ENCODE results near the gene CACNA1H.

Gene CACNA1H

GRCh38 chr16:1119766-1120576 lies 32.9 kb upstream of the CACNA1H start:
- H3K27ac ChIP-seq, result no peak overlapping the region
- H3K9me3 ChIP-seq, result no peaks in the 10 kb centered on the region
- H3K4me3 ChIP-seq (ENCODE audit: low read depth in 1 of 2, low read length in 1 of 2), result no peak overlapping the region
- H3K27me3 ChIP-seq, result peaks cover 7% of the 10 kb centered on the region
- no peaks in the 10 kb centered on the region for H3K4me1 ChIP-seq (ENCODE audit: control insufficient read depth in 1 of 2, insufficient read depth in 1 of 2, low read depth in 1 of 2, low read length in 1 of 2)
- no peaks in the 10 kb centered on the region for H3K36me3 ChIP-seq
- TF ChIP-seq CTCF (IDR thresholded peaks at IDR 0.05), result no peak

- H3K4me3 ChIP-seq (ENCODE audit: low read depth in 1 of 2, low read length in 1 of 2), result no peak overlapping the region
- H3K9me3 ChIP-seq, result no peaks in the 10 kb centered on the region
- peaks cover 10% of the 10 kb centered on the region for H3K27me3 ChIP-seq
- no peak for TF ChIP-seq CTCF (IDR thresholded peaks at IDR 0.05)
- no peaks in the 10 kb centered on the region for H3K4me1 ChIP-seq (ENCODE audit: control insufficient read depth in 1 of 2, insufficient read depth in 1 of 2, low read depth in 1 of 2, low read length in 1 of 2)
- H3K27ac ChIP-seq, result no peak overlapping the region
- H3K36me3 ChIP-seq, result no peaks in the 10 kb centered on the region
Measured at GRCh38 chr16:1120577-1120941, 32.3 kb upstream of the CACNA1H start.

- H3K27ac ChIP-seq, result no peak overlapping the region
- no peaks in the 10 kb centered on the region for H3K9me3 ChIP-seq
- no peaks in the 10 kb centered on the region for H3K4me1 ChIP-seq (ENCODE audit: control insufficient read depth in 1 of 2, insufficient read depth in 1 of 2, low read depth in 1 of 2, low read length in 1 of 2)
- no peaks in the 10 kb centered on the region for H3K36me3 ChIP-seq
- no peak overlapping the region for H3K4me3 ChIP-seq (ENCODE audit: low read depth in 1 of 2, low read length in 1 of 2)
- TF ChIP-seq CTCF (IDR thresholded peaks at IDR 0.05), result no peak
- H3K27me3 ChIP-seq, result peaks cover 14% of the 10 kb centered on the region
Measured at GRCh38 chr16:1121009-1121408, 31.9 kb upstream of the CACNA1H start.

GRCh38 chr16:1121601-1122397 lies 31.1 kb upstream of the CACNA1H start:
- peaks cover 18% of the 10 kb centered on the region for H3K27me3 ChIP-seq

GRCh38 chr16:1122398-1122765 lies 30.5 kb upstream of the CACNA1H start:
- Histone ChIP-seq H3K27ac (no peak overlapping the region), H3K36me3 (no peaks in the 10 kb centered on the region), H3K27me3 (peaks cover 18% of the 10 kb centered on the region), H3K4me3 (ENCODE audit: low read depth in 1 of 2, low read length in 1 of 2) (no peak overlapping the region), H3K4me1 (ENCODE audit: control insufficient read depth in 1 of 2, insufficient read depth in 1 of 2, low read depth in 1 of 2, low read length in 1 of 2) (no peaks in the 10 kb centered on the region), H3K9me3 (no peaks in the 10 kb centered on the region)
- TF ChIP-seq CTCF (IDR thresholded peaks at IDR 0.05), result no peak

More at GRCh38 chr16:1121601-1122397, 31.1 kb upstream of the CACNA1H start:
- Histone ChIP-seq H3K4me1 (ENCODE audit: control insufficient read depth in 1 of 2, insufficient read depth in 1 of 2, low read depth in 1 of 2, low read length in 1 of 2) (no peaks in the 10 kb centered on the region), H3K27ac (no peak overlapping the region), H3K36me3 (no peaks in the 10 kb centered on the region), H3K9me3 (no peaks in the 10 kb centered on the region), H3K4me3 (ENCODE audit: low read depth in 1 of 2, low read length in 1 of 2) (no peak overlapping the region)
- TF ChIP-seq CTCF (IDR thresholded peaks at IDR 0.05), result no peak

All from neutrophil (primary cell).